OCI-M1 (cell line): ENCODE data around the gene LRP10.
"Not testable (repeated sequence)": the region's sequence is repeated elsewhere in the genome, so short reads cannot be mapped to it uniquely, and the experiment has no call there.

ENCODE experiments used
- DNase-seq: peaks from one replicate; lab custom pipeline; 2025; lab: John Stamatoyannopoulos, UW

LRP10 gene

DNA sequence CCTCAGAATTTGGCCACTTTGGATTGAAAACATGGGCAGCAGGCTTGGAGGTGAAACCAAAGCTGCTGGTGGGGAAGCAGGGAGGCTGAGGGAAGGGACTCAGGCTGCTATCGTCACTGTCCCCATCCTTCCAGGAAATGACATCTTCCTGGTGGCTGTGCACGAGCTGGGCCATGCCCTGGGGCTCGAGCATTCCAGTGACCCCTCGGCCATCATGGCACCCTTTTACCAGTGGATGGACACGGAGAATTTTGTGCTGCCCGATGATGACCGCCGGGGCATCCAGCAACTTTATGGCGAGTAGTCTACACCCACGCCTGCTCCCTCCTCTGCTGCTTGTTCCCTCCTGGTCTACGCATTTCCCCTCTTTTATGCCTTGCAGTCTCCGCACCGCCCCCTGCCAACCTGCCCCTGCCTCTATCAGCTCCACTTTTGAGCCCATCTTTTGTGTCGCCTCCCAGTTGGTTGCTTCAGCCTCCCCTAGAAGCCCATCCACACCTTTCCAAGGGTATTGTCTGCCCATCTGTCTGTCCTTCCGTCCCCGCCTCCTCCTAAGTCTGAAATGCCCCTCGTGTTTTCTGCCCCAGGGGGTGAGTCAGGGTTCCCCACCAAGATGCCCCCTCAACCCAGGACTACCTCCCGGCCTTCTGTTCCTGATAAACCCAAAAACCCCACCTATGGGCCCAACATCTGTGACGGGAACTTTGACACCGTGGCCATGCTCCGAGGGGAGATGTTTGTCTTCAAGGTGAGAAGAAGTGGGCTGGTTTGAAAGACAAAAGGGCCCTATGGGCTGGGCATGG is 28.2 kb upstream of the LRP10 start:
- no peak for DNase-seq

GRCh38 chr14:22844221-22845102 is 27.1 kb upstream of the LRP10 start:
- DNase-seq = no peak

DNA sequence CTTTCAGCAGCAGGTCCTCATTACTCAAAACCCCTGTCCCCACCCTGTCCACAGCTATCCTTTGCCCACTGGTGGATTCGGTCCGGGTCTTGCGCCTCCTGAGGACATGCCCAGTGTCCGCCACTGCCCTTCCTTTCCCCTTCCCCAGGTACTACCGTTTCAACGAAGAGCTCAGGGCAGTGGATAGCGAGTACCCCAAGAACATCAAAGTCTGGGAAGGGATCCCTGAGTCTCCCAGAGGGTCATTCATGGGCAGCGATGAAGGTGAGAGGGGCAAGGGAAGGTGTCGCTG is 26.5 kb upstream of the LRP10 start:
- no peak for DNase-seq

DNA sequence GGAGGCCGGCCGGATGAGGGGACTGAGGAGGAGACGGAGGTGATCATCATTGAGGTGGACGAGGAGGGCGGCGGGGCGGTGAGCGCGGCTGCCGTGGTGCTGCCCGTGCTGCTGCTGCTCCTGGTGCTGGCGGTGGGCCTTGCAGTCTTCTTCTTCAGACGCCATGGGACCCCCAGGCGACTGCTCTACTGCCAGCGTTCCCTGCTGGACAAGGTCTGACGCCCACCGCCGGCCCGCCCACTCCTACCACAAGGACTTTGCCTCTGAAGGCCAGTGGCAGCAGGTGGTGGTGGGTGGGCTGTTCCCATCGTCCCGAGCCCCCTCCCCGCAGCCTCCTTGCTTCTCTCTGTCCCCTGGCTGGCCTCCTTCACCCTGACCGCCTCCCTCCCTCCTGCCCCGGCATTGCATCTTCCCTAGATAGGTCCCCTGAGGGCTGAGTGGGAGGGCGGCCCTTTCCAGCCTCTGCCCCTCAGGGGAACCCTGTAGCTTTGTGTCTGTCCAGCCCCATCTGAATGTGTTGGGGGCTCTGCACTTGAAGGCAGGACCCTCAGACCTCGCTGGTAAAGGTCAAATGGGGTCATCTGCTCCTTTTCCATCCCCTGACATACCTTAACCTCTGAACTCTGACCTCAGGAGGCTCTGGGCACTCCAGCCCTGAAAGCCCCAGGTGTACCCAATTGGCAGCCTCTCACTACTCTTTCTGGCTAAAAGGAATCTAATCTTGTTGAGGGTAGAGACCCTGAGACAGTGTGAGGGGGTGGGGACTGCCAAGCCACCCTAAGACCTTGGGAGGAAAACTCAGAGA is 25.5 kb upstream of the LRP10 start:
- no peak for DNase-seq

DNA sequence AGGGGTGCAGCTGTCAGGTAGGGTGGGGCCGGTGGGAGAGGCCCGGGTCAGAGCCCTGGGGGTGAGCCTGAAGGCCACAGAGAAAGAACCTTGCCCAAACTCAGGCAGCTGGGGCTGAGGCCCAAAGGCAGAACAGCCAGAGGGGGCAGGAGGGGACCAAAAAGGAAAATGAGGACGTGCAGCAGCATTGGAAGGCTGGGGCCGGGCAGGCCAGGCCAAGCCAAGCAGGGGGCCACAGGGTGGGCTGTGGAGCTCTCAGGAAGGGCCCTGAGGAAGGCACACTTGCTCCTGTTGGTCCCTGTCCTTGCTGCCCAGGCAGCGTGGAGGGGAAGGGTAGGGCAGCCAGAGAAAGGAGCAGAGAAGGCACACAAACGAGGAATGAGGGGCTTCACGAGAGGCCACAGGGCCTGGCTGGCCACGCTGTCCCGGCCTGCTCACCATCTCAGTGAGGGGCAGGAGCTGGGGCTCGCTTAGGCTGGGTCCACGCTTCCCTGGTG is 24.7 kb upstream of the LRP10 start:
- no peak for DNase-seq

DNA sequence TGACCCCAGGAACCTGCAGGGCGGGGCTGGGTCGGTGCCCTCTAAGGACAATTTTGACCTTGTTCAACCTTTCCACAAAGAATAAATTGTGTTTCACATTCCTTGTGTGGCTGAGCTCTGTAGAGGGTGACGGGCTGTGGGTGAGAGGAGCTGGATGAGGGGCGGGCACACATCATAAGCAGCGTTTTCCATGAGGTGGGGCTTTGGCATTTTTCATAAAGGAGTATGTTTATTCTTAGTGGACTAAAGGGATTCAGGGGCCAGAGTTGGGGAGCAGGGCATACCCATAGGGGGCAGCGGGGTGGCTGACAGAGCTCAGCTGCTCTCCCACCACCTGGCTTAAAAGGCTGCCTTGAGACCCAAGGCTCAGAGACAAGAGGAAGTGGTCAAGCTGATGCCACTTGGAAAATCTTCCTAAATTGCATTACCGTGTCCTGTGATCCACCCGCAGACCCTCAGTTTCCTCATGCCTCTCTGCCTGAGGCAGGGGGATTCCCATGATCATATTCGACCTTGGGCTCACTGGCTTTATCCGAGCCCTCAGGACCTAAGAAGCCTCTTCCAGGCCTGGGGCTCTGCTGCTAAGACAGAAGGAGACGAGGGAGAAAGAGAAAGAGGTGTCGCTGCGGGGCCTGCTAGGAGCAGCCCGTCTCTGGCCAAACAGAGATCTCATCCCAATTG is 23.7 kb upstream of the LRP10 start:
- DNase-seq = no peak

- no peak for DNase-seq
Observed at GRCh38 chr14:22848351-22849164, 23.0 kb upstream of the LRP10 start.

GRCh38 chr14:22849212-22849819 is 22.2 kb upstream of the LRP10 start:
- DNase-seq = no peak

- DNase-seq = no peak
Observed at GRCh38 chr14:22850944-22851764, 20.4 kb upstream of the LRP10 start.

GRCh38 chr14:22852178-22852577 is 19.4 kb upstream of the LRP10 start:
- DNase-seq = not testable (repeated sequence)

GRCh38 chr14:22852599-22852939 is 19.0 kb upstream of the LRP10 start:
- DNase-seq = no peak

DNA sequence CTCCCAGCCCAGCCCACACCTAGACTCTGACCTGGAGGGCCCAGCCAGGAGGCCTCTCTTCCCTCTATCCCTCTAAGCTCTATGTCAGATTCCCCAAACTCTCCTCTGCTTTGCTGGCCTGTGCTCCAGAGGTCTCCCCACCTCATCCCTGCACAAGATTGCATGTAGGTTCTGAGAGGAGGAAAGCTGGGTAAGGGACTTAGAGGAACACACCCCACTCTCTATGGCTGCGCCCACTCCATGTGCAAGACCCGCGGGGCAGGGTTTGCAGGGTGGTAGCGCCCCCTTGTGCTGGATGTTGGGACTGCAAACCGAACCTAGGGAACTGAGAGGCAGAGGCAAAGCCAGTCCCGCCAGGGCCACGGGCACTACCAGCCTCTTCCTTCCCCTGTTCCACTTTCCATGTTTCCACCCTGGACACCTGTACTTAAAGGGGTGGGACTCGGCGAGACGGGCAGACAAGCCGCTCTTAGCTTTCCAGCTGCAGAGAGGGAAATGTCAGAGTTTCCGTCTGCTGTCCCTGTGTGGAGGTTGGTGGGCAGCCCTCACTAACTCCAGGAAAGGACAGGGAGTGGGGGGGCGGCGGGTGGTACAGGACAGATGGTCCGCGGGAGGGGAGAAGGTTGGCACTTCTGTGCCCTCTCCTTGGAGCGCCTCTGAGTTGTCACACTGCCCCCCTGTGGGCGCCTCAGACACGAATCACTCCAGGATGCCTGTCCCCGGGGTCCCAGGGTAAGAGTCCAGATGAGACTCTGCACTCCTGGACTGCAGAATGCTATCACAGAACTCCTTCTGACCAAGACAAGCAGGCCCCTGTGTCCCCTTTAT is 18.4 kb upstream of the LRP10 start:
- peak; percentile 90 for DNase-seq

- not testable (repeated sequence) for DNase-seq
Observed at GRCh38 chr14:22854296-22854695, 17.2 kb upstream of the LRP10 start.

DNA sequence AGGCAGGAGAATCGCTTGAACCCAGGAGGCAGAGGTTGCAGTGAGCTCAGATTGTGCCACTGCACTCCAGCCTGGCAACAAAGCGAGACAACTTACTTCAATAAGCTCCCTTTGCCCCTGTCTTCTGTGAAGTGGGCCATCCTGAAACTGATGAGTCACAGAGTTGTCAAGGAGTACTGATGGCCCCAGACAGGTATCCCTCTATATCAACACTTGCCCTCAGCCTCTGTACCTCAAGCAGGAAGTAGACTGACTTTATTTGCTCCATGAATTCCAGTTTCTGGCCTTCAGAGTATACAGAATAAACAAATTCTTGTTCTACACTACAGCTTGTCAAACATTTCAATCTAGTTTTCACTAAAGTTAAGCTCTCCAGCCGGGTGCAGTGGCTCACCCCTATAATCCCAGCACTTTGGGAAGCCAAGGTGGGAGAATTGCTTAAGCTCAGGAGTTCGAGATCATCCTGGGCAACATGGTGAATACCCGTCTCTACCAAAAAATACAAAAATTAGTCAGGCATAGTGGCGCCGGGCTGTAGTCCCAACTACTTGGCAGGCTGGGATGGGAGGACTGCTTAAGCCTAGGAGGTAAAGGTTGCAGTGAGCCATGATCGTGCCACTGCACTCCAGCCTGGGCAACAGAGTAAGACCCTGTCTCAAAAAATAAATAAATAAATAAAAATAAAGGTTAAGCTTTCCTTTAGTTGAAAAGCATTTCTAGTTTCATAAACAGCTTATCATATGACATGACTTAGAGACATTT is 16.4 kb upstream of the LRP10 start:
- DNase-seq = no peak

GRCh38 chr14:22856428-22856827 is 15.1 kb upstream of the LRP10 start:
- no peak for DNase-seq

GRCh38 chr14:22860377-22860776 is 11.2 kb upstream of the LRP10 start:
- not testable (repeated sequence) for DNase-seq

- no peak for DNase-seq
Observed at GRCh38 chr14:22861651-22862050, 9.9 kb upstream of the LRP10 start.

- no peak for DNase-seq
Observed at GRCh38 chr14:22864979-22865378, 6.6 kb upstream of the LRP10 start.
